H1 (cell line): ENCODE results near the gene IFNGR1. TPM values are rescaled to one million over a fixed set of nuclear protein-coding genes. Genes with fewer than 3 reads are reported as not detected.

Experiments
- CTCF ChIA-PET: fragments of 300-600 bp; sonication (Branson Sonifier 250); formaldehyde crosslinking; loops from one replicate; lab custom pipeline; 2021; ENCODE audit not compliant: partially characterized antibody; lab: Charles Lee
- POLR2A ChIA-PET: fragments of 300-600 bp; sonication (Branson Sonifier 250); formaldehyde crosslinking; loops from one replicate; lab custom pipeline; 2021; ENCODE audit warnings: inconsistent platforms; ENCODE audit not compliant: partially characterized antibody; lab: Charles Lee
- DNase-seq, 2 experiments: peaks; one replicate each; pipeline versions ENCODE4 v3.0.0 to v3.0.0-alpha.2; 2010 to 2022; ENCODE audit warnings: low spot score in 2 of 2, low read depth in 1 of 2, mixed read lengths in 1 of 2
- FAIRE-seq: peaks from 2 replicates; lab custom pipeline; 2011; peaks lifted over from hg19 to GRCh38; lab: Jason Lieb, UNC
- H2AFZ ChIP-seq: 2 replicates; pipeline ENCODE4 v1.8.1; 2012; ENCODE audit warnings: low read length, inconsistent platforms
- H2AK5ac ChIP-seq: 2 replicates; pipeline ENCODE4 v1.6.1; 2013; ENCODE audit warnings: low read depth, low read length
- H2BK120ac ChIP-seq: replicated peaks from 2 replicates; pipeline ENCODE3; 2013; ENCODE audit warnings: low read depth, low read length, inconsistent platforms
- H2BK12ac ChIP-seq: 2 replicates; pipeline ENCODE4 v1.6.1; 2013; ENCODE audit warnings: low read depth, low read length
- H2BK15ac ChIP-seq: 2 replicates; pipeline ENCODE4 v1.6.1; 2013; ENCODE audit warnings: low read length
- H2BK20ac ChIP-seq: 2 replicates; pipeline ENCODE4 v1.6.1; 2013; ENCODE audit warnings: low read length
- H2BK5ac ChIP-seq: 2 replicates; pipeline ENCODE4 v1.6.1; 2013; ENCODE audit warnings: low read depth, low read length
- H3K14ac ChIP-seq: 2 replicates; pipeline ENCODE4 v1.6.1; 2013; ENCODE audit warnings: inconsistent platforms; ENCODE audit not compliant: insufficient read length
- H3K18ac ChIP-seq: 2 replicates; pipeline ENCODE4 v1.6.1; 2013; ENCODE audit warnings: low read length; ENCODE audit errors: extremely low read depth
- H3K23ac ChIP-seq: 2 replicates; pipeline ENCODE4 v1.6.1; 2013; ENCODE audit warnings: inconsistent platforms; ENCODE audit not compliant: insufficient read length
- H3K23me2 ChIP-seq: 2 replicates; pipeline ENCODE4 v1.6.1; 2013; ENCODE audit warnings: low read depth, low read length
- H3K27ac ChIP-seq: 2 replicates; pipeline ENCODE4 v1.6.1; 2011; ENCODE audit warnings: low read depth, low read length, inconsistent platforms
- H3K27me3 ChIP-seq, 4 experiments: replicated peaks in 1 of 4; 1 replicate in 1 of 4; 2 replicates in 3 of 4; pipeline versions ENCODE4 v1.6.1 to v1.8.1; 2011 to 2013; ENCODE audit warnings: low read length in 3 of 4, mild to moderate bottlenecking in 3 of 4, inconsistent platforms in 2 of 4, mixed read lengths in 2 of 4, moderate library complexity in 1 of 4; ENCODE audit not compliant: control insufficient read depth in 3 of 4, insufficient read depth in 3 of 4; ENCODE audit errors: extremely low read depth in 1 of 4
- H3K36me3 ChIP-seq, 4 experiments: 2 replicates each; pipeline versions ENCODE4 v1.6.1 to v1.8.1; 2011 to 2013; ENCODE audit warnings: mild to moderate bottlenecking in 4 of 4, low read length in 3 of 4, moderate library complexity in 2 of 4, control low read depth in 1 of 4, inconsistent platforms in 1 of 4; ENCODE audit not compliant: insufficient read depth in 4 of 4, control insufficient read depth in 2 of 4
- H3K4ac ChIP-seq: replicated peaks from 2 replicates; pipeline ENCODE3; 2013; ENCODE audit warnings: low read length, low read depth, mixed read lengths, inconsistent platforms; ENCODE audit not compliant: insufficient read length
- H3K4me1 ChIP-seq, 4 experiments: replicated peaks in 1 of 4; 1 replicate in 1 of 4; 2 replicates in 3 of 4; pipeline versions ENCODE4 v1.6.1 to v1.8.1; 2011 to 2013; ENCODE audit warnings: low read length in 3 of 4, inconsistent platforms in 2 of 4, mixed read lengths in 1 of 4; ENCODE audit not compliant: insufficient read depth in 4 of 4, control insufficient read depth in 3 of 4
- H3K4me2 ChIP-seq, 2 experiments: 2 replicates each; pipeline versions ENCODE4 v1.6.1 to v1.8.1; 2011 to 2013; ENCODE audit warnings: low read depth in 2 of 2, low read length in 2 of 2, control low read depth in 1 of 2, inconsistent platforms in 1 of 2, mild to moderate bottlenecking in 1 of 2; ENCODE audit not compliant: insufficient read depth in 1 of 2
- H3K4me3 ChIP-seq, 4 experiments: fragments of 200-600, 300-600 bp in 1 of 4; sonication (generic), shearing (Covaris generic), sonication (Bioruptor Twin) in 1 of 4; 2 replicates each; pipeline versions ENCODE4 v1.5.1 to v1.8.1; 2011 to 2016; ENCODE audit warnings: low read length in 4 of 4, low read depth in 3 of 4, control low read depth in 2 of 4, inconsistent platforms in 2 of 4, mild to moderate bottlenecking in 2 of 4, mixed read lengths in 1 of 4, moderate library complexity in 1 of 4; ENCODE audit not compliant: insufficient read depth in 2 of 4; ENCODE audit errors: extremely low read depth in 1 of 4
- H3K56ac ChIP-seq: replicated peaks from 2 replicates; pipeline ENCODE3; 2013; ENCODE audit warnings: low read depth, mild to moderate bottlenecking, mixed read lengths, low read length, inconsistent platforms; ENCODE audit not compliant: insufficient read length
- H3K79me1 ChIP-seq: 2 replicates; pipeline ENCODE4 v1.6.1; 2013; ENCODE audit warnings: low read depth, low read length, control low read depth
- H3K79me2 ChIP-seq, 2 experiments: 2 replicates each; pipeline versions ENCODE4 v1.6.1 to v1.8.1; 2012 to 2013; ENCODE audit warnings: low read length in 2 of 2, mild to moderate bottlenecking in 2 of 2, inconsistent platforms in 1 of 2; ENCODE audit not compliant: insufficient read depth in 2 of 2, control insufficient read depth in 1 of 2
- H3K9ac ChIP-seq, 4 experiments: replicated peaks in 1 of 4; 1 replicate in 1 of 4; 2 replicates in 3 of 4; pipeline versions ENCODE4 v1.6.1 to v1.8.1; 2011 to 2013; ENCODE audit warnings: low read depth in 3 of 4, low read length in 3 of 4, control low read depth in 2 of 4, mild to moderate bottlenecking in 2 of 4, moderate library complexity in 2 of 4, inconsistent platforms in 1 of 4; ENCODE audit errors: extremely low read depth in 1 of 4
- H3K9me3 ChIP-seq, 2 experiments: 2 replicates each; pipeline versions ENCODE4 v1.6.1 to v1.8.1; 2012 to 2013; ENCODE audit warnings: mild to moderate bottlenecking in 2 of 2, moderate library complexity in 2 of 2, control low read depth in 1 of 2, inconsistent platforms in 1 of 2, low read depth in 1 of 2, low read length in 1 of 2, mixed read lengths in 1 of 2; ENCODE audit not compliant: insufficient read depth in 2 of 2
- H4K20me1 ChIP-seq, 2 experiments: replicated peaks in 1 of 2; 2 replicates each; pipeline versions ENCODE3 to v1.8.1; 2011 to 2013; ENCODE audit warnings: inconsistent platforms in 2 of 2, low read length in 2 of 2, mild to moderate bottlenecking in 1 of 2; ENCODE audit not compliant: insufficient read depth in 2 of 2, control insufficient read depth in 1 of 2
- H4K5ac ChIP-seq: 2 replicates; pipeline ENCODE4 v1.6.1; 2013; ENCODE audit warnings: low read length, low read depth, mixed read lengths, inconsistent platforms; ENCODE audit not compliant: insufficient read length
- H4K8ac ChIP-seq: 2 replicates; pipeline ENCODE4 v1.8.0; 2013; ENCODE audit warnings: mild to moderate bottlenecking, moderate library complexity, low read length, inconsistent platforms; ENCODE audit not compliant: insufficient read depth; ENCODE audit errors: extremely low read depth
- H4K91ac ChIP-seq: replicated peaks from 2 replicates; pipeline ENCODE3; 2013; ENCODE audit warnings: low read length, mixed read lengths, inconsistent platforms; ENCODE audit not compliant: insufficient read length
- BCL11A ChIP-seq, 2 experiments: IDR thresholded peaks; one replicate each; pipeline ENCODE4 v1.6.1; 2011; ENCODE audit warnings: low read depth in 2 of 2, low read length in 2 of 2, mild to moderate bottlenecking in 2 of 2
- MAFK ChIP-seq: IDR thresholded peaks from 2 replicates; pipeline ENCODE4 v1.6.1; 2012; ENCODE audit warnings: low read depth, mild to moderate bottlenecking, improper control_type of control experiment, low read length
- POLR2AphosphoS5 ChIP-seq: IDR thresholded peaks from 2 replicates; pipeline ENCODE4 v1.6.1; 2011; ENCODE audit warnings: low read depth, low read length
- WGBS, 2 experiments: shearing (Covaris generic) in 1 of 2; methylation state at CpG; one replicate each; pipeline versions ENCODE4 v1.1.6 to v1.1.7; 2013 to 2015; ENCODE audit warnings: low lambda C conversion rate in 2 of 2, mixed read lengths in 2 of 2, inconsistent platforms in 1 of 2, low coverage in 1 of 2, missing lambda C conversion rate in 1 of 2; ENCODE audit not compliant: insufficient replicate concordance in 2 of 2, insufficient coverage in 1 of 2, insufficient read length in 1 of 2; ENCODE audit errors: extremely low coverage in 1 of 2, missing lambda C conversion rate in 1 of 2; 5-methylcytosine and 5-hydroxymethylcytosine counted together
- polyA plus RNA-seq, 7 experiments: library from polyadenylated mRNA; depleted of rRNA in 3 of 7; stranded (reverse) in 5 of 7; unstranded in 2 of 7; fragments of >200 nt in 5 of 7; fragments of 200-250 nt in 2 of 7; gene quantifications; 1 replicate in 5 of 7; 2 replicates in 1 of 7; 4 replicates in 1 of 7; pipeline versions ENCODE4 v1.2.1 to v1.2.3, GENCODE V29; 2011 to 2013; ENCODE audit warnings: missing spikeins in 2 of 7, mixed read lengths in 2 of 7
- total RNA-seq: library from RNA; stranded (reverse); fragmentation: NEBNext Ultra II Directional; extraction: Animal tissue kit (Norgen Biotek cat#: 25700); gene quantifications from 2 replicates; pipeline ENCODE4 v1.2.1, GENCODE V29; 2021

The IFNGR1 gene
- total and polyA plus RNA-seq, 2 of the 8 experiments (the other 6 are each of a cell fraction or from before 2014, with no cell fraction given) = 9.7 to 20.9 TPM

DNA sequence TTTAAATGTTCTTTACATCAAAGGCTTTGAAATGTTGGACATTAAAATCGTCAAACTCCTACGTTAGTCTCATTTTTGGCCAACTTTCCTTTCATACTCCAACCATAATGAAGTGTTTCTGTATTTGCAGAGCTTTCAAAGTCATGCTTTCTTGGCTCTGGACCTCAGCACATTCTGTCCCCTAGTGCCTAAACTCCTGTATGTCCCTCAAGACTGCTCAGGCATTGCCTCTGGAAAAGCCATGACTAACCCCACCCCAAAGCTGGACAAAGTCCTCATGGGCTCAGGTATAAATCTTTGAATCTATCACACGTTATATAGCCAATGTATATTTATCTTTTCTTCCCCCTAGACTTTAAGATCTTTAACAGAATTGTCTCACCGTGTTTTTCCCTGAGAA is 18.9 kb downstream of the IFNGR1 start:
- no peaks in the 10 kb centered on the region; the same call in 1 of the 2 replicates for H3K23me2 ChIP-seq
- no peaks in the 10 kb centered on the region for H3K79me2 ChIP-seq
- FAIRE-seq = peak; percentile 45

More for the DNA sequence above, 18.9 kb downstream of the IFNGR1 start:
- DNase-seq = no peak
- Histone ChIP-seq H3K27ac (no peak overlapping the region), H3K4me2 (no peak overlapping the region), H3K4ac (no peak overlapping the region), H3K9ac (no peak overlapping the region), H2AK5ac (no peak overlapping the region), H2BK15ac (no peak overlapping the region), H4K91ac (no peak overlapping the region), H3K9me3 (no peaks in the 10 kb centered on the region), H3K79me1 (no peaks in the 10 kb centered on the region), H4K20me1 (no peaks in the 10 kb centered on the region), H4K8ac (no peak overlapping the region), H2BK120ac (no peak overlapping the region), H3K56ac (no peak overlapping the region), H2BK5ac (no peak overlapping the region), H2AFZ (no peak overlapping the region), H3K4me3 (no peak overlapping the region), H2BK20ac (no peak overlapping the region), H2BK12ac (no peak overlapping the region), H3K4me1 (no peaks in the 10 kb centered on the region), H4K5ac (no peak overlapping the region), H3K23ac (no peak overlapping the region), H3K27me3 (no peaks in the 10 kb centered on the region), H3K14ac (no peak overlapping the region), H3K36me3 (peaks cover 3 to 66% (median 28%) of the 10 kb centered on the region in 4 experiments; a peak in 5 of 8 replicates), H3K18ac (no peak overlapping the region)
- ChIA-PET CTCF (no interaction called here), POLR2A (interaction anchor here (1.0 kb wide), 1 partner anchor 115 kb away, joined by 3 read pairs; no protein-coding TSS in a partner anchor)
- no peak for TF ChIP-seq MAFK
- no peak for TF ChIP-seq POLR2AphosphoS5
- no peak for TF ChIP-seq BCL11A (IDR thresholded peaks at IDR 0.05; ENCODE audit: low read depth in 2 of 2, low read length in 2 of 2)
- 89% methylated on average over 4 of the region's 4 CpGs; no CpG with 5 or more reads in 1 of the 2 experiments for whole genome bisulfite sequencing, 2 experiments
